ENCODE measurements around the gene ZNF70. TPM values are rescaled to one million over a fixed set of nuclear protein-coding genes. Genes with fewer than 3 reads are reported as not detected.

ZNF70 gene
- total RNA-seq, 4 donors from 2014 or later = 3.1 to 6.5 (median 5.4) TPM

GRCh38 chr22:23709107-23709506 is 41.8 kb downstream of the ZNF70 start:
- peaks cover 50 to 100% (median 96%) of the 10 kb centered on the region in 4 donors for H3K36me3 ChIP-seq
- intact Hi-C loops (cut with DNase I) = no loop called here
- H3K27me3 ChIP-seq = no peaks in the 10 kb centered on the region
- no peaks in the 10 kb centered on the region for H3K9me3 ChIP-seq
- TF ChIP-seq POLR2A (IDR thresholded peaks at IDR 0.05; ENCODE audit: low read depth) (no peak), CTCF (IDR thresholded peaks at IDR 0.05) (no peak), EP300 (IDR thresholded peaks at IDR 0.05) (no peak), POLR2AphosphoS5 (IDR thresholded peaks at IDR 0.05) (no peak)
- DNase-seq (ENCODE audit: extremely low spot score) = no peak
- no peak overlapping the region for H3K4me3 ChIP-seq
- H3K4me1 ChIP-seq = no peaks in the 10 kb centered on the region
- H3K27ac ChIP-seq (replicated peaks in 1 of 4) = no peak overlapping the region
- WGBS = 66% methylated on average over 2 of the region's 2 CpGs

- Histone ChIP-seq H3K27me3 (no peaks in the 10 kb centered on the region), H3K4me3 (no peak overlapping the region), H3K27ac (replicated peaks in 1 of 4) (no peak overlapping the region), H3K9me3 (no peaks in the 10 kb centered on the region), H3K4me1 (no peaks in the 10 kb centered on the region), H3K36me3 (peaks cover 50 to 100% (median 89%) of the 10 kb centered on the region in 4 donors)
- WGBS = 100% methylated on average over 1 of the region's 1 CpG
- intact Hi-C loops (cut with DNase I) = no loop called here
- TF ChIP-seq EP300 (IDR thresholded peaks at IDR 0.05) = no peak
- TF ChIP-seq POLR2AphosphoS5 (IDR thresholded peaks at IDR 0.05) = no peak
- no peak for TF ChIP-seq CTCF (IDR thresholded peaks at IDR 0.05)
- TF ChIP-seq POLR2A (IDR thresholded peaks at IDR 0.05; ENCODE audit: low read depth) = no peak
- DNase-seq (ENCODE audit: extremely low spot score) = no peak
These were observed 42.6 kb downstream of the ZNF70 start for GRCh38 chr22:23708270-23708669.

- Histone ChIP-seq H3K4me1 (no peaks in the 10 kb centered on the region), H3K36me3 (peaks cover 42 to 99% (median 70%) of the 10 kb centered on the region in 4 donors)
These were observed 45.6 kb downstream of the ZNF70 start for GRCh38 chr22:23705358-23705757.

GRCh38 chr22:23704829-23705228 is 46.1 kb downstream of the ZNF70 start:
- Histone ChIP-seq H3K9me3 (no peaks in the 10 kb centered on the region), H3K27ac (replicated peaks in 1 of 4) (no peak overlapping the region), H3K36me3 (peaks cover 44 to 98% (median 66%) of the 10 kb centered on the region in 4 donors), H3K4me3 (no peak overlapping the region), H3K27me3 (no peaks in the 10 kb centered on the region), H3K4me1 (no peaks in the 10 kb centered on the region)
- DNase-seq (ENCODE audit: extremely low spot score) = no peak
- TF ChIP-seq POLR2A (IDR thresholded peaks at IDR 0.05; ENCODE audit: low read depth) = no peak
- no peak for TF ChIP-seq CTCF (IDR thresholded peaks at IDR 0.05)
- no peak for TF ChIP-seq EP300 (IDR thresholded peaks at IDR 0.05)
- no peak for TF ChIP-seq POLR2AphosphoS5 (IDR thresholded peaks at IDR 0.05)
- intact Hi-C loops (cut with DNase I) = no loop called here
- WGBS = 91% methylated on average over 3 of the region's 3 CpGs

More at GRCh38 chr22:23705358-23705757, 45.6 kb downstream of the ZNF70 start:
- WGBS = 95% methylated on average over 3 of the region's 3 CpGs
- intact Hi-C loops (cut with DNase I) = no loop called here
- Histone ChIP-seq H3K9me3 (no peaks in the 10 kb centered on the region), H3K4me3 (no peak overlapping the region), H3K27me3 (no peaks in the 10 kb centered on the region), H3K27ac (replicated peaks in 1 of 4) (no peak overlapping the region)
- DNase-seq (ENCODE audit: extremely low spot score) = no peak
- no peak for TF ChIP-seq POLR2A (IDR thresholded peaks at IDR 0.05; ENCODE audit: low read depth)
- no peak for TF ChIP-seq EP300 (IDR thresholded peaks at IDR 0.05)
- TF ChIP-seq POLR2AphosphoS5 (IDR thresholded peaks at IDR 0.05) = no peak
- TF ChIP-seq CTCF (IDR thresholded peaks at IDR 0.05) = no peak

GRCh38 chr22:23704062-23704461 is 46.9 kb downstream of the ZNF70 start:
- intact Hi-C loops (cut with DNase I) = no loop called here
- 91% methylated on average over 5 of the region's 5 CpGs for WGBS
- DNase-seq (ENCODE audit: extremely low spot score) = no peak

More at GRCh38 chr22:23704062-23704461, 46.9 kb downstream of the ZNF70 start:
- Histone ChIP-seq H3K4me3 (no peak overlapping the region), H3K9me3 (no peaks in the 10 kb centered on the region), H3K4me1 (no peaks in the 10 kb centered on the region), H3K36me3 (peaks cover 44 to 97% (median 63%) of the 10 kb centered on the region in 4 donors), H3K27me3 (no peaks in the 10 kb centered on the region), H3K27ac (replicated peaks in 1 of 4) (no peak overlapping the region)
- TF ChIP-seq POLR2A (IDR thresholded peaks at IDR 0.05; ENCODE audit: low read depth) (no peak), EP300 (IDR thresholded peaks at IDR 0.05) (no peak), POLR2AphosphoS5 (IDR thresholded peaks at IDR 0.05) (no peak), CTCF (IDR thresholded peaks at IDR 0.05) (no peak)
